GM10847 (cell line): ENCODE data around the gene SF3B5.

Source experiments
- POLR2A ChIP-seq: IDR thresholded peaks from 2 replicates; pipeline ENCODE4 v1.6.1; 2011; ENCODE audit not compliant: insufficient read length; ENCODE audit errors: extremely low read depth

SF3B5 gene

DNA sequence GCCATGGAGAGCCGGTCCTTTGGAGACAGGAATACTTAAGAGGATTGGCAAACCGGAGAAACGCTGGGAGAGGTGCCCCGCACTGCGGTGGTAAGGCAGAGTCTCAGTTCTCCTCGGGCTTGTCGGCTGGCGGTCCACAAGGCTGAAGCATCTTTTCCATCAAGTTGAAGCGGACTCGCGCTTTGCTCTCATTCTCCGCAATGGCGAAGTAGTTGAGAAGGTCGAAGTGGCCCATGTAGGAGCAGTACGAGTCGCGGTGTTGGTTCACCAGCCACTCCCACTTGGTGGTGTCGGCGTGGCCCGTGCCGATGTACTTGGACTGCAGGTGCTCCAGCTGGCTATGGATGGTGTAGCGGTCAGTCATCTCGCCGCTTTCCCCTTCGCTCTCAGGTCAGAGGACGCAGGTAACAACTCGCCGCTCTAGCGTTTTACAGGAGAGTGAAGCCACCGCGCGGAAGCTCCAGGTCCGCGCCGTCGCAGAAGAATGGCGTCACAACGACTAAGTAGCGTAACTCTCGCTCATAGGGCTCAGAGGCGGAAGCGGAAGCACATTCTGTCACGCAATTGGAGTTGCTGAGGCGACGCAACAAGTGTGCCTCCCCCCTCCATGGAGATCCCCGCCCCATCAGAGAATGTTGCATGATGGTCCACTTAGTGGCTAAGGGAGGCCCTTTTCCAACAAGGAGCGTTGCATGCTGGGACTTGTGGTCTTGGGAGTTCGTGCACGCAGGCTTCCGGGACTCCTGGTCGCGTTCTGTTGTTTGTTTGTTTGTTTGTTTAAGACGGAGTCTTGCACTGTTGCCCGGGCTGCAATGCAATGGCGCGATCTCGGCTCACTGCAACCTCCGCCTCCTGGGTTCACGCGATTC, at the start of gene SF3B5:
TSS of gene SF3B5 (minus strand) at position 440 of the 869 bp plus-strand sequence. CDS start at position 364, 76 bp downstream.
- peak; percentile 87 for TF ChIP-seq POLR2A

DNA sequence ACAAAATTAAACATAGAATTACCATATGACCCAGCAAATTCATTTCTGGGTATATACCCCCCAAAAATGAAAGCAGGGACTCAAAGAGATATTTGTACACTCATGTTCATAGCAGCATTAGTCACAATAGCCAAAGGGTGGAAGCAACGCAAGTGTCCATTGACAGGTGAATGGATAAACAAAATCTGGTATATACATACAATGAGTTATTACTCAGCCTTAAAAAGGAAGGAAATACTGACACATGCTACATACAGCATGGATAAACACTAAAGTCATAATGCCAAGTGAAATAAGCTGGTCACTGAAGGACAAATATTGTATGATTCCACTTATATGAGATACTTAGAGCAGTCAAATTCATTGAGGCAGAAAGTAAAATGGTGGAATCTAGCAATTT, 49.6 kb upstream of the SF3B5 start:
- no peak for TF ChIP-seq POLR2A

DNA sequence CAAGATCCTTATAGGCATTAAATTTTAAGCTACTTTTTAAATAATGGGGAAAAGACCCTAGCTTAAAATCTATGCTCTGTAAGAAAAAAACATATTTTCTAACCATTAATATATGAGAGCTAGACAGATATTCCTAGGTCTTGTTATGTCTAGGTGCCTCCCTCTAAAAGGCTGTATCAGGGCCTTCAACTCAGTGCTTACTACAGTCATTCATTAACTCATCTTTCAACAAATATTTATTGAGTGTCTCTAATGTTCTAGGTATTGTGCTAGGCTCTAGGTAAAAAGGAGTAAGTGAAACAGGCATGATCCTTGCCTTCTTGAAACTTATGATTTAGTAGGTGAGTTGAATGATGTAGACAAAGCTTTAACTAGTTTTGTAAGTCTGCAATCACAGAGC, 48.5 kb upstream of the SF3B5 start:
- TF ChIP-seq POLR2A: no peak

GRCh38 chr6:144143106-144143505, 47.7 kb upstream of the SF3B5 start:
- TF ChIP-seq POLR2A: no peak

DNA sequence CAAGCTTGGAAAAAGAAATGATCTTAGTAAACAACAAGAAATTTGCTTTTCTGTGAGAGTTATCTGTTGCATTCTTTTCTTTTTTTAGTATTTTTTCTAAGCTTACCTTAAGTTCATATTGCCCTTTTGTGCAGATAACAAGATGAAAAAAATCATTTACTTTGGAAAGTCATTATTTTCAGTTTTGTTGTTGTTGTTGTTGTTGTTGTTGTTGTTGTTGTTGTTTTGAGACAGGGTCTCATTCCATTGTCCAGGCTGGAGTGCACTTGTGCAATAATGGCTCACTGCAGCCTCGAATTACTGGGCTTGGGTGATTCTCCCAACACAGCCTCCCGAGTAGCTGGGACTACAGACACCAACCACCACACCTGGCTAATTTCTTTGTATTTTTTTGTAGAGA, 46.1 kb upstream of the SF3B5 start:
- no peak for TF ChIP-seq POLR2A

- TF ChIP-seq POLR2A: no peak
Measured at GRCh38 chr6:144140867-144141266, 45.5 kb upstream of the SF3B5 start.

DNA sequence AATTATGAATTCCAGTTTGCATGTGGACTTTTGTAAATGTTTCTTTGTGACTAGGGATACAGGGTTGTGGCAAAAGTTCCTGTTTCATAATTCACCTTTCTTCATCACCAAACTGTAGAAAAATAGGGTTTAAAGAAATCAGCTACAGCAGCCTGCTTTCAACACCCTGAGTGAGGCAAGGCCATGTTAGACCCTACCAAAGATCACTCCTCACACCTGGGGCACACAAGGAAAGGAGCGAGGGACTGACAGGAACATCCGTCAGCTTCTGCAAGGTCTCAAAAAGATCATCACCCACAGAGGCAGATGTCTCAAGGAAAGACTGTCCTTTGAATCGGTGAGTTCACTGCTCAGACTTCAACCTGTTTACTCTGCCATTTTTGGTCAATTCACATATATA, 44.4 kb upstream of the SF3B5 start:
- no peak for TF ChIP-seq POLR2A

DNA sequence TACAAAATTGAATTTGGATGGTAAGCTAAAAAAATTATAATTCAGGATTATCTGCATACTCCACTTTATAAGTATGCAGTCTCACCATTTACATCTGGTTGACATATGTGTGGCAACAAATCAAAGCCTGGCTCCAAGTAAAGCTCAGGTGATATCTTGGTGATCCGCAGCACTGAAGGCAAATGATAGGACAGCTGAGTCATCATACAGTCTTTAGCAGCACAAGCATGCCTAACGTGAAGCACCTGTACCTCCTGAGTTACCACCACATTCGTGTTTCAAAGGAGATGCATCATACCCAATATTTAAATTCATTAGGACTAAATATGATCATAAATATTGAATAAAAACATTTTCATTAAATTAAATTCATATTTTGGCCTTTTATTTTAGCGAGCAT, 43.2 kb upstream of the SF3B5 start:
- no peak for TF ChIP-seq POLR2A

- no peak for TF ChIP-seq POLR2A
Measured at GRCh38 chr6:144134737-144135136, 39.4 kb upstream of the SF3B5 start.

DNA sequence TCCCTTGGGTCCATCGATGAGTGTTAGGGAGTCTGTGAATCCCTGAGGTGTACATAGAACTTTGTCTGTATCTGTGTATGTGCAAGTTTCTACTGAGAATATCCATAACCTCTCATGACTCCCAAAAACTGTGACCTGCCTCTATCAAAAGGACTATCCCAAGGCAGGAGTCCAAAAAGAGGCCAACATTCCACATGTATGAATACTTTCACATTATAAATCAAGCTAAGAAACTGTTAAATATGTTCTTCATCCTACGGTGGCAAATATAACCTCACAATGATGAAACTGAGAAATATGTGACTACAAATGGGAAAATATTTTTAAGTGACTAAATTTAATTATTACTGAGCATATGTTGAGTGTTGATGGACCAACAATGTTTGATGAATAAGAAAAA, 38.8 kb upstream of the SF3B5 start:
- TF ChIP-seq POLR2A: no peak

DNA sequence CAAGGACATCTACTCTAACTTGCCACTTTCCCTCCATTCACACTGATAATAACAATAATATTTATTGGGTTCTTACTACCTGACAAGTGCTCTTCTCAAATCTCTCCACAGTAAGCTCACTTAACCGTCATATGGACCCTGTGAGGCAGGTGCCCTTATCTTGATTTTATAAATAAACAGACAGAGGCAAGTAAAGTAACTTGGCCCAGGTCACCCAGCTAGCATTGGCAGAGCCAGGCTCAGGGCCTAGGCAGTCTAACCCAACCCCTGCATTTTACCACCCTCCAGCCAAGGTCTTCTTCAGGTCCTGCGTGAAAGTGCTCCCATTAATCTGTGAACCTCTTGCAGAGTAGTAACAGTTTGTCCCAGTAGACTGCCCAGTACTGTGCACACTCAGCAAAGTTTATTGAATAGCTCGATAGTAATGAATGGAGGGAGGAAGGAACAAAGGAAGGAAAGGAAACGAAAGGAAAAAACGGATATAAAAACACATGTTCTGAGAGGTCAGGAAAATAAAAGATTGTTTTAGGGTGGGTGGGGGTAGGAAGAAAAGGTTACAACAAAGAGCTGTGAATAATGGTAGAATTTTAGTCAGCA, 38.0 kb upstream of the SF3B5 start:
- no peak for TF ChIP-seq POLR2A

GRCh38 chr6:144131248-144131709, 35.9 kb upstream of the SF3B5 start:
- TF ChIP-seq POLR2A: no peak

DNA sequence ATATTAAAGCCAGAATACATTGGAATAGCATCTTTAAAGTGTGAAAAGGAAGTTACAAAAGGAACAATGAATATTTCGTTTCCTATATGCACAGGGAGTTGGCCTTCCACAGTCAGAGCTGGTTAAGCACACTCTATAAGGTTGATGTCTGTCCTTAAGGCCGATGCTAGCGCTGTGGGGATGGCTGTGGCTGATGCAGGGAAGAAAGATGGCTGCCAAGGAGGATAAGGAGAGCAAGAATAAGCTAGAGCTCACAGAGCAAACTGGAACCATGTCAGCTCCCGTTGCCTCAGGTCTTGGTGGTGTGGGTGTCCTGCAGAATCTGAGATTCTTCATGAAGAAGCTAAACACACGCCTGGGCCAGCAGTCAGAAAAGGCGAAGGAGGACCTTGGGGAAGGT, 34.1 kb upstream of the SF3B5 start:
- TF ChIP-seq POLR2A: no peak

DNA sequence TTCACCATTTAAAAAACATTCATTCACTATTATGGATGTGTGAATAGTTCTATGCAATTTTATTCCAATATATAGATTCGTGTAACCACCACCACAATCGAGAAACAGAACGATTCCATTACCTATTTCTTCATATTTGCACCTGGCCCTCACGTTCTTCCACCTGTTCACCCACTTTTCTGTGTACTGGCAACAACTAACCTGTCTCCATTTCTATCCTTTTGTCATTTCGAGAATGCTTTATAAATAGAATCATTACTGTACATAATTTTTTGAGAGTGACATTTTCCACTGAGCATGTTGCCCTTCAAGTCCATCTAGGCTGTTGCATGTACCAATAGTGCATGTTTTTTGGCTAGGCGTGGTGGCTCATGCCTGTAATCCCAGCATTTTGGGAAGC, 31.7 kb upstream of the SF3B5 start:
- no peak for TF ChIP-seq POLR2A

- no peak for TF ChIP-seq POLR2A
Measured at GRCh38 chr6:144123836-144124235, 28.5 kb upstream of the SF3B5 start.

GRCh38 chr6:144123421-144123820, 28.0 kb upstream of the SF3B5 start:
- no peak for TF ChIP-seq POLR2A

- no peak for TF ChIP-seq POLR2A
Measured at GRCh38 chr6:144122861-144123260, 27.5 kb upstream of the SF3B5 start.

DNA sequence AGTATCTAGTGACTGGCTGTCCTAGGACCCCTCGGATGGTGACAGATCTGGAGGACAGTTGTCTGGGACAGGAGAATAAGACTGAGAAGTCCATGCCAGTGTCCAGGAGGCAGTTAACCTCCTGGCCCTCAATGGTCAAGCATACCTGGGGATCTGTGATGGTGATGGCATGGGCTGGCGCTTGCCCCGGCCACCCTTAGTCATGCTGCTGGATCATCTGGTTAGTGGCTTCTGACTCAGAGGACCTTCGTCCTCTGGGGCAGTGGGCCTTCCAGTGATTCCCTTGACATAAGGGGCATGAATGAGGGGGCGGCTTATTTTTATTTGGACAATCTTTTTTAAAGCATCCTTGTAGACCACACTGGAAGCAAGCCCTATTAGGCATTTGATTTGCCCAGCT, 24.0 kb upstream of the SF3B5 start:
- TF ChIP-seq POLR2A: no peak
